Vagina (tissue), 2 donors: Measurements from ENCODE around the gene SPRED3. TPM values are rescaled to one million over a fixed set of nuclear protein-coding genes. Genes with fewer than 3 reads are reported as not detected.
"Not testable (repeated sequence)": the region's sequence is repeated elsewhere in the genome, so short reads cannot be mapped to it uniquely, and the experiment has no call there.

Experiments
- DNase-seq, 2 donors: peaks; one replicate each; pipeline ENCODE4 v3.0.0-alpha.2; 2017; ENCODE audit errors: extremely low spot score in 2 of 2
- H3K27ac ChIP-seq: fragments of 200-600 bp; sonication (generic); one replicate; pipeline ENCODE4 v1.5.1; 2019
- H3K27me3 ChIP-seq: fragments of 200-600 bp; sonication (generic); one replicate; pipeline ENCODE4 v1.5.1; 2019
- H3K36me3 ChIP-seq, 2 donors: fragments of 200-600 bp; sonication (generic); one replicate each; pipeline ENCODE4 v1.5.1; 2017 to 2019
- H3K4me1 ChIP-seq: fragments of 200-600 bp; sonication (generic); one replicate; pipeline ENCODE4 v1.5.1; 2019
- H3K4me3 ChIP-seq, 2 donors: fragments of 200-600 bp; sonication (generic); 1 replicate in 1 of 2; 2 replicates in 1 of 2; pipeline ENCODE4 v1.5.1; 2016 to 2019
- H3K9me3 ChIP-seq: fragments of 200-600 bp; sonication (generic); one replicate; pipeline ENCODE4 v1.5.1; 2019
- POLR2A ChIP-seq, 2 donors: fragments of 450-650 bp; IDR thresholded peaks; one replicate each; pipeline ENCODE4 v1.6.1; 2017; ENCODE audit warnings: antibody characterized with exemption in 2 of 2, mild to moderate bottlenecking in 2 of 2, moderate library complexity in 2 of 2
- POLR2AphosphoS5 ChIP-seq, 2 donors: sonication (generic); formaldehyde crosslinking; IDR thresholded peaks; one replicate each; pipeline ENCODE4 v1.9.0; 2017; ENCODE audit warnings: antibody characterized with exemption in 2 of 2, mild to moderate bottlenecking in 2 of 2, low read depth in 1 of 2; ENCODE audit not compliant: insufficient read depth in 1 of 2
- intact Hi-C: fragments of 100-400 bp; cut with DNase I; formaldehyde crosslinking; loops from one replicate; pipeline ENCODE4 v1.15.1; 2023
- total RNA-seq: library from RNA; depleted of rRNA; stranded (reverse); fragments of >200 nt; gene quantifications from one replicate; pipeline ENCODE4 v1.2.3, GENCODE V29; 2016
- TF ChIP-seq, protein P1 (sequence below), 3 experiments: fragments of 450-650 bp in 2 of 3; fragments of 200-600 bp in 1 of 3; sonication (generic) in 1 of 3; IDR thresholded peaks; one replicate each; pipeline ENCODE4 v1.5.1; 2017 to 2019; ENCODE audit warnings: antibody characterized with exemption in 3 of 3, mild to moderate bottlenecking in 2 of 3, moderate library complexity in 2 of 3

Gene SPRED3
- total RNA-seq, 1 donor from 2014 or later: 0.49 TPM

DNA sequence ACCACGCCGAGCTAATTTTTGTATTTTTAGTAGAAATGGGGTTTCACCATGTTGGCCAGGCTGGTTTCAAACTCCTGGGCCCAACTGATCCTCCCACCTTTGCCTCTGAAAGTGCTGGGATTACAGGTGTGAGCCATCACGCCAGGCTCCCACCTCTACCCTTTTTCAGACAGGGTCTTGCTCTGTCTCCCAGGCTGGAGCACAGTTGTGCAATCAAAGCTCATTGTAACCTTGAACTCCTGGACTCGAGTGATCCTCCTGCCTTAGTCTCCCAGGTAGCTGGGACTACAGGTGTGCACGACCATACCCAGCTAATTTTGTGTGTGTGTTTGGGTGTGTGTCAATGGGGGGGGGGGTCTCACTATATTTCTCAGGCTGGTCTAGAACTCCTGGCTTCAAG, 35.8 kb downstream of the SPRED3 start:
- Histone ChIP-seq H3K36me3 (no peaks in the 10 kb centered on the region), H3K4me3 (no peak overlapping the region), H3K9me3 (no peaks in the 10 kb centered on the region), H3K27me3 (no peaks in the 10 kb centered on the region), H3K27ac (no peak overlapping the region), H3K4me1 (no peaks in the 10 kb centered on the region)
- intact Hi-C loops: no loop called here
- TF ChIP-seq, protein P1, sequence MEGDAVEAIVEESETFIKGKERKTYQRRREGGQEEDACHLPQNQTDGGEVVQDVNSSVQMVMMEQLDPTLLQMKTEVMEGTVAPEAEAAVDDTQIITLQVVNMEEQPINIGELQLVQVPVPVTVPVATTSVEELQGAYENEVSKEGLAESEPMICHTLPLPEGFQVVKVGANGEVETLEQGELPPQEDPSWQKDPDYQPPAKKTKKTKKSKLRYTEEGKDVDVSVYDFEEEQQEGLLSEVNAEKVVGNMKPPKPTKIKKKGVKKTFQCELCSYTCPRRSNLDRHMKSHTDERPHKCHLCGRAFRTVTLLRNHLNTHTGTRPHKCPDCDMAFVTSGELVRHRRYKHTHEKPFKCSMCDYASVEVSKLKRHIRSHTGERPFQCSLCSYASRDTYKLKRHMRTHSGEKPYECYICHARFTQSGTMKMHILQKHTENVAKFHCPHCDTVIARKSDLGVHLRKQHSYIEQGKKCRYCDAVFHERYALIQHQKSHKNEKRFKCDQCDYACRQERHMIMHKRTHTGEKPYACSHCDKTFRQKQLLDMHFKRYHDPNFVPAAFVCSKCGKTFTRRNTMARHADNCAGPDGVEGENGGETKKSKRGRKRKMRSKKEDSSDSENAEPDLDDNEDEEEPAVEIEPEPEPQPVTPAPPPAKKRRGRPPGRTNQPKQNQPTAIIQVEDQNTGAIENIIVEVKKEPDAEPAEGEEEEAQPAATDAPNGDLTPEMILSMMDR (IDR thresholded peaks at IDR 0.05): no peak
- TF ChIP-seq POLR2AphosphoS5 (IDR thresholded peaks at IDR 0.05; ENCODE audit: insufficient read depth in 1 of 2, low read depth in 1 of 2) (no peak), POLR2A (IDR thresholded peaks at IDR 0.05) (no peak)
- DNase-seq: no peak

DNA sequence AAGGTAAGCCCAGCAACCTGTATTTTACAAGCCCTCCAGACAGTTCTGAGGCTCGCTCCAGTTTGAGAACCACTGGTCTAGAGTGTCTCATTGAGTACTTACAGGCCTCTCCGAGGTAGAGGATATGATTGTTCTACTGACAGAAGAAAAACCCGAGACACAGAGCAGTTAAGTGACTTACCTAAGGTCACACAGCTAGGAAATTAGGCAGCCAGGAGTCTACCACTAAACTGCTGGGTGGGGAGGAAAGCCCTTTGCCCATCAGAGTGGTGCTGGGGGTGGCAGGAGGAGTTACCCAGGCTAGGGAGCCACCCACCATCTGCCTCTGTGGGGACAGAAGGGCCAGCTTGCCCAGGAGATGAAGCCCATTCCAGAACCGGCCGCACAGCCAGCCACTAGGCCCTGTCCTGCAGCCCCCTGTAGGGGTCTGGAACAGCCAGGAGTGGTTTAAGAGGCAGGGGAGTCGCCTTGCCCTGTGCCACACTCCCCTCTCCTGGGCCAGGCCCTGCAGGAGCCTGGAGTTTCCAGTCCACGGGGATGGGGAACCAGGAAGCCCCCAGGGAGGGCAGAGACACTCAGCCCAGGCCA, 36.8 kb downstream of the SPRED3 start:
- Histone ChIP-seq H3K27ac (no peak overlapping the region), H3K9me3 (no peaks in the 10 kb centered on the region), H3K36me3 (no peaks in the 10 kb centered on the region), H3K4me3 (peak overlapping the region in 1 of 2 donors; percentile 14), H3K4me1 (no peaks in the 10 kb centered on the region), H3K27me3 (no peaks in the 10 kb centered on the region)
- intact Hi-C loops: no loop called here
- TF ChIP-seq, protein P1 (IDR thresholded peaks at IDR 0.05): no peak
- TF ChIP-seq POLR2A (IDR thresholded peaks at IDR 0.05) (no peak), POLR2AphosphoS5 (IDR thresholded peaks at IDR 0.05; ENCODE audit: insufficient read depth in 1 of 2, low read depth in 1 of 2) (no peak)
- no peak for DNase-seq

DNA sequence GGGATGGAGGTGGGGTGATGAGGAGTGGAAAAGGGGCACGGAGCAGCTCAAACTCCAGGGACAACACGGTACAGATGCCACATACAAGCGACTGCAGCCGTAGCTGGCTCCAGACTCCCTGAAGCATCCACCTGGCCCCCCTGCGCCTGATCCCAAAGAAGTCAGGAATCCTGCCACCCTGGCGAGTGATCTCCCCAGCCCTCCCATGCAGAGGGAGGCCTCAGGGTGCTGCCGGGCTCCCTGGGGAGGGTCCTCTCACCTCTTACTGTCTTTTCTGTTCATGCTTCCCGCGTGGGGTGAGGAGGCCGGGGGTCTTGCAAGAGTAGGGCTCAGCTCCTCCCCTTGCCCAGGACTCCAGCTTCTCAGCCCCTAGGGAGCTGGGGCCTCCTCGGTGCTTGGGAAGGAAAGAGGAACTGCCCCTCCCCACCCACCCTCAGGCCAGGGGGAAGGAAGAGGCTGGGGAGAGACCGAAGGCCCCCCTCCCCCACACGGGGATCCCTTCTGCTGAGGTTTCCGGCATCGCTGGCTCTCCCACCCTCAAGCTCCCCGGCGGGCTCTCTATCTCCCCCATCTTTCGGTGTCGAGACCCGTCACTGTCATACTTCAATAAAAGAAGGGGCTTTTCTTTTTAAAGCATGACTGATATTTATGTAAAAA, 37.4 kb downstream of the SPRED3 start, which contains the start of gene RASGRP4:
Gene RASGRP4, minus strand, starts transcription at position 410 of the 657 bp plus-strand sequence. Its CDS starts 128 bp downstream, at position 282.
- no peak within 1 kb of the TSS for H3K27ac ChIP-seq
- no peaks in the 10 kb centered on the region for H3K36me3 ChIP-seq
- H3K27me3 ChIP-seq: no peaks in the 10 kb centered on the region
- H3K4me1 ChIP-seq: no peaks in the 10 kb centered on the region
- H3K9me3 ChIP-seq: no peaks in the 10 kb centered on the region
- intact Hi-C loops: no loop called here
- DNase-seq: no peak
- TF ChIP-seq POLR2A (IDR thresholded peaks at IDR 0.05) (no peak), POLR2AphosphoS5 (IDR thresholded peaks at IDR 0.05; ENCODE audit: insufficient read depth in 1 of 2, low read depth in 1 of 2) (no peak)
- TF ChIP-seq, protein P1 (IDR thresholded peaks at IDR 0.05): no peak
- H3K4me3 ChIP-seq: peak within 1 kb of the TSS in 1 of 2 donors; percentile 14

DNA sequence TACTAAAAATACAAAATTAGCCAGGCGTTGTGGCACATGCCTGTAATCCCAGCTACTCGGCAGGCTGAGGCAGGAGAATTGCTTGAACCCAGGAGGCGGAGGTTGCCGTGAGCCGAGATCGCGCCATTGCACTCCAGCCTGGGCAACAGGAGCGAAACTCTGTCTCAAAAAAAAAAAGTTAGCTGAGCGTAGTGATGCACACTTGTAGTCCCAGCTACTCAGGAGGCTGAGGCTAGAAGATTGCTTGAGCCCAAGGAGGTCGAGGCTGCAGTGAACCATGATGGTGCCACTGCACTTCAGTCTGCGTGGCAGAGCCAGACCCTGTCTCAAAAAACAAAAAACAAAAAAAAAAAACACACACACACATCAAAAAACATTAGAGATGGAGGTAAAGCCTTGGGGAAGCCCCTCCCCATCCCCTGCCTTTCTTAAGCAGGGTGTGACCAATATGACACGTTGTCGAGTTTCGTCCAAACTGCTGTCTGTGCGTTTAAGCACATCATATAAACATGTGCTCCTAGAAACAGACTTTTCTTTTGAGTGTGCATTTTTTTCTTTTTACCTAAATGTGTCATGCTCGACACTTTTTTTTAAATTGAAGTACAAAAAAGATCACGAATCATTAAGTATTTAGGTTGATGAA, 38.7 kb downstream of the SPRED3 start:
- H3K27ac ChIP-seq, H3K9me3 ChIP-seq, H3K4me1 ChIP-seq, H3K36me3 ChIP-seq, intact Hi-C loops, DNase-seq, H3K27me3 ChIP-seq, H3K4me3 ChIP-seq: not testable (repeated sequence)

DNA sequence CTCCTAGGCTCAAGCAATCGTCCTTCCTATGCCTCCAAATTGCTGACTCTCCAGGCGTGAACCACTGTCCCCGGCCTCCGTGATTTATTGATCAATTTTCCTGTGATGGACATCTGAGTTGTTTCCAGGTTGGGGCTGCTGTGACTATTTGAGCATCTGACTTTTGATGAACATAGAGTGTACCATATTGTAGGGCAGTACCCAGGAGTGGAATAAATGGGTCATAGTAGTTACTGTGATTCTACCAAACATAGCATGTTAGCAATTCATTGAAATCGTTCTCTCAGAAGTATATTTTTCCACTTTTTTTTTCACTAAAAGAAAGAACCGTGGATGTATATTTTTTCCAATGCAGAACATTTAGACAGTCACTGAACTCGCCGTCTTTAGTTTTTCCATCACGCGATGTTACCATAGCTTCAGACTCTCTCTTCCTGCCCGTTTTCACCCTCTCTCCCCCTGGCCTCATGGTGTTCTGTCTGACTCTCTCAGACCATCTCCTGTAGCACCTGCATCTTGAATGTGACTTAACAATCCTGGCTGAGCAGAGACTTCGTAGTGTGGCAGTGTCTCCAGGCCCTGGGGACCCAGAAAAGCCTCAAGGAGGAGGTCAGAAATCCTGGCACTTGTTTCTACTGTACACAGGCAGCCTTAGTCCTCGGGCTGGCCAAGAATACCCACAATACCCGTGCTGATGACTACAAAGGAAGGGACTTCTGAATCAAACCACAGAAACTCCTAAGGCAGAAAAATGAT, 40.7 kb downstream of the SPRED3 start:
- Histone ChIP-seq H3K36me3 (no peaks in the 10 kb centered on the region), H3K27me3 (no peaks in the 10 kb centered on the region), H3K4me3 (no peak overlapping the region), H3K4me1 (no peaks in the 10 kb centered on the region), H3K27ac (no peak overlapping the region), H3K9me3 (no peaks in the 10 kb centered on the region)
- intact Hi-C loops: no loop called here
- TF ChIP-seq, protein P1 (IDR thresholded peaks at IDR 0.05): no peak
- TF ChIP-seq POLR2AphosphoS5 (IDR thresholded peaks at IDR 0.05; ENCODE audit: insufficient read depth in 1 of 2, low read depth in 1 of 2) (no peak), POLR2A (IDR thresholded peaks at IDR 0.05) (no peak)
- DNase-seq: no peak
